GM13976 (cell line): Measurements from ENCODE around the gene SF3A2.

ENCODE experiments used
- DNase-seq: peaks from one replicate; pipeline ENCODE4 v3.0.0; 2012; ENCODE audit warnings: low spot score
- in situ Hi-C: fragments of 300-500 bp; cut with MboI; formaldehyde crosslinking; loops from one replicate; pipeline ENCODE4 v1.12.0; 2022; ENCODE audit warnings: low sequenced_read_pairs, mixed read lengths, inconsistent platforms; ENCODE audit not compliant: unreplicated experiment
- TF ChIP-seq, protein P1 (sequence below): IDR thresholded peaks from 2 replicates; pipeline ENCODE4 v1.5.1; 2012; ENCODE audit warnings: borderline replicate concordance, mild to moderate bottlenecking; ENCODE audit not compliant: insufficient read depth; ENCODE audit errors: extremely low read depth, missing control alignments, control extremely low read depth

SF3A2 gene

DNA sequence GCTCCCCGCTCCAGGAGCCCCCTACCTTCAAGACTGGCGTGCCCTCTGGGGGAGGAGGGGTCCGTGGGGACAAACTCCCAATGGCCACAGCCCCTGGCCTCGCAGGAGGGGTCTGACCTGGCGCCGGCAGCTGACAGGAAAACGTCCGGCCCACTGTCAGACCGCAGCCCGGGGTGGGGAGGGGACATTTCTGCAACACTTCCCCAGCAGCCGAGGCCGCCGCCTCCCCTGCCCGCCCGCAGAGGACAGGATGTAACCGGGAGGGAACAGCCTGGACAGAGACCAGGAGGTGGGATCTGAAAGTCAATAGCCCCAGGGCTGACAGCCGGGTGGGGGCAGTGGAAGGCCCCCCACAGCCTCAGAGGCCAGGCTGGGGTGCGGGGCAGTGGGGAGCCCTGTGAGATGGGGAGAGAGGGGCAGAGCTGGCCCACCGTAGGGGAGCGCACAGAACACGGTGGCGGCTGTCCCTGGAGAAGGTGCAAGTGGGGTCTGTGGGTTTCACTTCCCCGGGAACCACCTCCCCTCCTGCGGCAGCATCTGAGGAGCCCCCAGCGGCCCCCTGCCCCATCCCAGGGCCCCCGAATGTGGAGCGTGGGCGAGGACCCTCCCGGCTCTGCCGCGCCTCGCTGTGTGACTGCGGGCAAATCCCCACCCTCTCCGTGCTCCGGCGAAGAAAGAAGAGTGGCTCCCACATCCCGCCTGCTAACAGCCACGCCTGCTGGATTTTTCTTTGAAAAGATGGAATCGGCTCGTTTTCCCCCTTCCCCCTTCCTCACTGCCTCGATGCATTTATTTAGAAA lies 45.6 kb downstream of the SF3A2 start, which contains the start of gene PEAK3:
PEAK3 (minus strand) TSS at position 114 of the 800 bp plus-strand sequence. CDS start 1,244 bp downstream, outside the sequence.
- DNase-seq, result peak; percentile 75
- in situ Hi-C loops, result no loop called here
- TF ChIP-seq, protein P1, sequence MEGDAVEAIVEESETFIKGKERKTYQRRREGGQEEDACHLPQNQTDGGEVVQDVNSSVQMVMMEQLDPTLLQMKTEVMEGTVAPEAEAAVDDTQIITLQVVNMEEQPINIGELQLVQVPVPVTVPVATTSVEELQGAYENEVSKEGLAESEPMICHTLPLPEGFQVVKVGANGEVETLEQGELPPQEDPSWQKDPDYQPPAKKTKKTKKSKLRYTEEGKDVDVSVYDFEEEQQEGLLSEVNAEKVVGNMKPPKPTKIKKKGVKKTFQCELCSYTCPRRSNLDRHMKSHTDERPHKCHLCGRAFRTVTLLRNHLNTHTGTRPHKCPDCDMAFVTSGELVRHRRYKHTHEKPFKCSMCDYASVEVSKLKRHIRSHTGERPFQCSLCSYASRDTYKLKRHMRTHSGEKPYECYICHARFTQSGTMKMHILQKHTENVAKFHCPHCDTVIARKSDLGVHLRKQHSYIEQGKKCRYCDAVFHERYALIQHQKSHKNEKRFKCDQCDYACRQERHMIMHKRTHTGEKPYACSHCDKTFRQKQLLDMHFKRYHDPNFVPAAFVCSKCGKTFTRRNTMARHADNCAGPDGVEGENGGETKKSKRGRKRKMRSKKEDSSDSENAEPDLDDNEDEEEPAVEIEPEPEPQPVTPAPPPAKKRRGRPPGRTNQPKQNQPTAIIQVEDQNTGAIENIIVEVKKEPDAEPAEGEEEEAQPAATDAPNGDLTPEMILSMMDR, result no peak

GRCh38 chr19:2282862-2283237 lies 46.2 kb downstream of the SF3A2 start:
- TF ChIP-seq, protein P1, result no peak
- in situ Hi-C loops, result no loop called here
- no peak for DNase-seq

- in situ Hi-C loops, result no loop called here
- TF ChIP-seq, protein P1, result no peak
Measured at GRCh38 chr19:2283835-2284507, 47.3 kb downstream of the SF3A2 start.

DNA sequence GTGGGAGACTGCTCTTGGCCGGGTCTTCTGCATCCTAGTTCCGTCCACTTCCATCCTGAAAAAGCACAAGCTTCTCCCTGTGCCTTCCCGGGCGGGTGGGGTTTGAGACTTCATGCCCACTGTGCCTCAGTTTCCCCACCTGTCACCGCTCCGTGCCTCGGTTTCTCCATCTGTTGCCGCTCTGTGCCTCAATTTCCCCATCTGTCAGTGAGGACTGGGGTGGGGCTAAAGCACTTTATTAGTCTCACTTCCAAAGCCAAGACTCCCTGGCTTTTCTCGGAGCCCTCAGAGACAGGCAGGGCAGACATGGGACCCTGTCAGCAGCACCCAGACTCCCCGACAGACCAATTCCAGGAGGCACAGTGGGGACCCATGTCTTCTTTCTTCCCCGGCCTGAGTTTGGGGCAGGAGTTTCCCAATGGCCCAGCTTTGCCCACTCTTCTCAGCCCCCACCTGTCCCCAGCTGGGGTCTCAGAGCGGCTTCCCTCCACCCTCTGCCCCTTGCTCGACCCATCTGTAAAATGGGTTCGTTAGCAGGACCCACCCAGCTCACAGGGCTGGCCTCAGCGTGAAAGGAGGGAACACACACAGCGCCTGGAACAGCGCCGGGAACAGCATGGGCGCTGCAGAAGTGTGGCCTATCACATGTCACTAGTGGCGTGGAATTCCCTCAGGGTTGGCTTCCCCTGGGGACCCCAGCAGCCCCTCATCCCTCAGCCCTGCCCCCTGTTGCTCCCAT lies 49.9 kb downstream of the SF3A2 start:
- in situ Hi-C loops, result no loop called here
- no peak for DNase-seq
- TF ChIP-seq, protein P1, result no peak

More at GRCh38 chr19:2283835-2284507, 47.3 kb downstream of the SF3A2 start:
- DNase-seq, result no peak

GRCh38 chr19:2287585-2288337 lies 51.1 kb downstream of the SF3A2 start:
- TF ChIP-seq, protein P1, result no peak
- in situ Hi-C loops, result no loop called here
- no peak for DNase-seq
